Activated naive CD4-positive, alpha-beta T cell treated with anti-CD3 and anti-CD28 coated beads, Interleukin-2, amount 10 ng/mL, durations not matched to agents 7 days and 5 days (primary cell): ENCODE data around the gene S100A3.
"Not testable (repeated sequence)": the region's sequence is repeated elsewhere in the genome, so short reads cannot be mapped to it uniquely, and the experiment has no call there.

Experiments used
- CTCF ChIA-PET: fragments of 350-600 bp; sonication (Branson Sonifier 250); formaldehyde crosslinking; loops from one replicate; lab custom pipeline; 2021; ENCODE audit warnings: antibody characterized with exemption; lab: Charles Lee
- DNase-seq: peaks from one replicate; pipeline ENCODE4 v3.0.0-alpha.2; 2020
- H3K27ac Mint-ChIP-seq: one replicate; pipeline ENCODE4 v1.8.0; 2021; ENCODE audit warnings: mild to moderate bottlenecking, moderate library complexity, mixed read lengths
- H3K27me3 Mint-ChIP-seq: one replicate; pipeline ENCODE4 v1.8.0; 2021; ENCODE audit warnings: mild to moderate bottlenecking, mixed read lengths
- H3K36me3 Mint-ChIP-seq: one replicate; pipeline ENCODE4 v1.8.0; 2021; ENCODE audit warnings: mixed read lengths
- H3K4me1 Mint-ChIP-seq: one replicate; pipeline ENCODE4 v1.8.0; 2021; ENCODE audit warnings: mixed read lengths
- H3K4me3 Mint-ChIP-seq: one replicate; pipeline ENCODE4 v1.8.0; 2021; ENCODE audit warnings: mild to moderate bottlenecking, moderate library complexity, mixed read lengths
- H3K9me3 Mint-ChIP-seq: one replicate; pipeline ENCODE4 v1.8.0; 2021; ENCODE audit warnings: mixed read lengths

S100A3 gene

DNA sequence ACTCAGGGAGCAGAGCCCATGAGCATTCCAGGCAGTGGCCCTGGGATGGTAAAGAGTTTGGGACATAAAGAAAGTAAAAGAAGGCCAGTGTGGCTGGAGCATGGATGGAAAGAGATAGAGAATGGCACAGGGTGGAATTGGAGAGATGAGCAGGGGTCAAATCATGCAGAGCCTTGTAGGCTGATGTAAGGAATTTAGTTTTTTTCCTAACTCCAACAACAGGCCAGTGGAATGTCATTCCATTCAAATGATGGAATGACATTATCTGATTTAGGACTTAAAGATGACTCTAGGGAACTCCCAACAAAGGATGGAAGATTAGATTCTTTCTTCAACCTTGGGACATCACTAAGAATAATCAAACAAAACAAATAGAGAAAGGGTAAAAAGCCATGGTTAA, 29.4 kb upstream of the S100A3 start:
- Mint-ChIP-seq H3K27me3 (peaks cover 40% of the 10 kb centered on the region), H3K9me3 (no peaks in the 10 kb centered on the region), H3K4me1 (peaks cover 8% of the 10 kb centered on the region), H3K27ac (no peak overlapping the region), H3K36me3 (no peaks in the 10 kb centered on the region), H3K4me3 (no peak overlapping the region)
- no peak for DNase-seq
- CTCF ChIA-PET, result interaction anchor here (1.1 to 3.1 kb wide), 3 partner anchors 39 to 68 kb away, joined by 3 to 12 read pairs (median 8); no protein-coding TSS in a partner anchor

DNA sequence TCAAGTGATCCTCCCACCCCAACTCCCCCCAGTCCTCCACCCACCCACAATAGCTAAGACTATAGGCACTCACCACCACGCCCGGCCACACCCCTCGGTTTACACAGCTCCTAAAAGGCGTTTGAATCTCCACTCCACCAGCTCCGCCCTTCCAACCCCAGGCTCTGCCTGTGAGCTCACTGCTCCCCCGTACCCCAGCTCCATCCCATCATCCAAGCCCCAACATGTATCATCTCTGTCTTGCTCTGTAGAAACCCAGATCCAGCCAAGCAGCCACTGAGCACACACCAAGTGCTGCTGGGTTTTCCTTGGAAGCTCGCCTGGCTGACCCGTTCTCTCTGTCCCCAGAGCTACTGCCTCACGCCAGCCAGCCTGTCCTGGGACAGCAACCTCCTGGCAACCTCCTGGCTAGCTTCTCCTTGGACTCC, 28.6 kb upstream of the S100A3 start:
- peaks cover 14% of the 10 kb centered on the region for H3K4me1 Mint-ChIP-seq
- no peak for DNase-seq
- H3K9me3 Mint-ChIP-seq, result no peaks in the 10 kb centered on the region
- no peaks in the 10 kb centered on the region for H3K36me3 Mint-ChIP-seq
- H3K4me3 Mint-ChIP-seq, result no peak overlapping the region
- H3K27me3 Mint-ChIP-seq, result peaks cover 40% of the 10 kb centered on the region
- H3K27ac Mint-ChIP-seq, result no peak overlapping the region
- CTCF ChIA-PET, result interaction anchor here (0.7 to 3.1 kb wide), 5 partner anchors 10 to 67 kb away, joined by 3 to 12 read pairs (median 3); no protein-coding TSS in a partner anchor

DNA sequence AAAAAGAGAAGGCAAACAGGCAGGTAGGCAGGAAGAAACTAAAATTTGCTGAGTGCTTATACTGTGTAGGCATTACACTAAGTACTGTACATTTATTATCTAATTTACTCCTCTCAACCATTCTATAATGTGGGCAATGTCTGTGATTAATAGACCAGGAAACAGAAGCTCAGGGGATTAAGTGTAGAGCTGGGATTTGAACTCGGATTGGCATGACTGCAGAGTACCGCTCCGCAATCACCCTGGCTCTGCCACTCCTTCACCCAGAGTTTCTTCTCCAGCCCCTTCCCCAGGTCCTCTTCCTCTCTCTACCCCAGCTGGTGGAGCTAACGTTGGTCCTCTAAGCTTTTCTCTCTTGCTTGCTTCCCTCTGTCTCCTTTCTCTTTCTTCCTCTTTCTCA, 28.1 kb upstream of the S100A3 start:
- Mint-ChIP-seq H3K9me3 (no peaks in the 10 kb centered on the region), H3K36me3 (no peaks in the 10 kb centered on the region), H3K4me3 (no peak overlapping the region), H3K4me1 (peaks cover 19% of the 10 kb centered on the region), H3K27me3 (peaks cover 40% of the 10 kb centered on the region), H3K27ac (no peak overlapping the region)
- CTCF ChIA-PET, result interaction anchor here (0.7 to 3.1 kb wide), 5 partner anchors 9 to 66 kb away, joined by 3 to 12 read pairs (median 3); no protein-coding TSS in a partner anchor
- DNase-seq, result no peak

DNA sequence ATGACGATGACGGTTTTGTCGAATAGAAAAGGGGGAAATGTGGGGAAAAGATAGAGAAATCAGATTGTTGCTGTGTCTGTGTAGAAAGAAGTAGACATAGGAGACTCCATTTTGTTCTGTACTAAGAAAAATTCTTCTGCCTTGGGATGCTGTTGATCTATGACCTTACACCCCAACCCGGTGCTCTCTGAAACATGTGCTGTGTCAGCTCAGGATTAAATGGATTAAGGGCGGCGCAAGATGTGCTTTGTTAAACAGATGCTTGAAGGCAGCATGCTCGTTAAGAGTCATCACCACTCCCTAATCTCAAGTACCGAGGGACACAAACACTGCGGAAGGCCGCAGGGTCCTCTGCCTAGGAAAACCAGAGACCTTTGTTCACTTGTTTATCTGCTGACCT, 26.4 kb upstream of the S100A3 start:
- CTCF ChIA-PET, result interaction anchor here (1.2 to 3.1 kb wide), 2 partner anchors 43 to 65 kb away, joined by 4 to 12 read pairs; no protein-coding TSS in a partner anchor
- H3K36me3 Mint-ChIP-seq, H3K9me3 Mint-ChIP-seq, H3K27ac Mint-ChIP-seq, H3K4me3 Mint-ChIP-seq, DNase-seq: not testable (repeated sequence)
- Mint-ChIP-seq H3K4me1 (peaks cover 22% of the 10 kb centered on the region), H3K27me3 (peaks cover 47% of the 10 kb centered on the region)

DNA sequence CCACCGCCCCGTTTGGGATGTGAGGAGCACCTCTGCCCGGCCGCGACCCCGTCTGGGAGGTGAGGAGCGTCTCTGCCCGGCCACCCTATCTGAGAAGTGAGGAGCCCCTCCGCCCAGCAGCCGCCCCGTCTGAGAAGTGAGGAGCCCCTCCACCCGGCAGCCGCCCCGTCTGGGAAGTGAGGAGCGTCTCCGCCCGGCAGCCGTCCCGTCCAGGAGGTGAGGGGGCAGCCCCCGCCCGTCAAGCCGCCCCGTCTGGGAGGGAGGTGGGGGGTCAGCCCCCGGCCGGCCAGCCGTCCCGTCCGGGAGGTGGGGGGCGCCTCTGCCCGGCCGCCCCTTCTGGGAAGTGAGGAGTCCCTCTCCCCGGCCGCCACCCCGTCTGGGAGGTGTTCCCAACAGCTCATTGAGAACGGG, 26.0 kb upstream of the S100A3 start:
- H3K4me3 Mint-ChIP-seq, H3K27ac Mint-ChIP-seq, CTCF ChIA-PET, DNase-seq, H3K36me3 Mint-ChIP-seq, H3K9me3 Mint-ChIP-seq: not testable (repeated sequence)
- peaks cover 22% of the 10 kb centered on the region for H3K4me1 Mint-ChIP-seq
- peaks cover 47% of the 10 kb centered on the region for H3K27me3 Mint-ChIP-seq

DNA sequence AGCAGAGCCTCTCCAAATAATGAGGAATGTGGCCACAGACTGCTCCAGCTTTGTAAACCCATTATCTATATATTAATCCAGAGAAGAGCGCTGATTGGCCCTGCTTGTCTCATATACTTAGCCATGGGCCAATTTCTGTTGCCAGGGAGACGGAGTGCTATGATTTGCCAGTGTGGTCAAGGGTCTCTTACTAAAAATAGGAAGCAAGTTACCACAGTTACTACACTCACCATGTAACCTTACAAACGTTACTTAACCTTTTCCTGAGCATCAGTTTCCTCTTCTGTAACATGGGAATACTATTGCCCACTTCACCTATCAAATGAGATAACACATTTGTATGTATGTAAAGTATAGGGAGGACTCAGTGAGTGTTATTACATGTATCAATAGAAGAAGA, 24.3 kb upstream of the S100A3 start:
- Mint-ChIP-seq H3K27me3 (peaks cover 39% of the 10 kb centered on the region), H3K36me3 (no peaks in the 10 kb centered on the region), H3K9me3 (no peaks in the 10 kb centered on the region), H3K4me3 (no peak overlapping the region), H3K4me1 (peaks cover 32% of the 10 kb centered on the region), H3K27ac (no peak overlapping the region)
- CTCF ChIA-PET, result interaction anchor here (0.9 to 6.3 kb wide), 20 partner anchors 8 to 175 kb away, joined by 3 to 204 read pairs (median 6); partner anchors contain the start of genes CHTOP, NPR1, S100A1 and S100A13
- DNase-seq, result no peak

DNA sequence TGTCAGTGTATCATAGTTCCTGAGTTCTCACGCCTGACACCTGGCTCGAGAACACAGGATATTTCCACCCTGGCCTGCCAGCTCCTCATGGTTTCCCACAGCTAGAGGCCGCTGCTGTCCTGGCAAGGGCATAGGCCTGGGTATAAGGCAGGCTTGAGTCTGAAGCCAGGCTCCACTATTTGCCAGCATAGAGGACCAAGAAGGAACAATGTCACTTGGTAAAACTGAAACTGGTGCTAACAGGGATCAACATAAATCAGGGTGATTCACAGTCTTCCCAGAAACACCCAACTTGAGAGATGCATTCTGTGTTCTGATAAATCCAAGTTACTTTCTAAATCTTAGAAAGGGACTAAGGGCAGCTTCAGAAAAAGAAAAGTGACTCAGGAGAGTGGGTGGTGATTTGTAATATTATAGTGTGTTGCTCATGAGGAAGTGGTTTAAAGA, 23.5 kb upstream of the S100A3 start:
- H3K4me3 Mint-ChIP-seq, result no peak overlapping the region
- CTCF ChIA-PET, result interaction anchor here (0.6 to 6.3 kb wide), 30 partner anchors 9 to 177 kb away, joined by 3 to 204 read pairs (median 4); partner anchors contain the start of genes CHTOP, NPR1, S100A1 and S100A13
- peak; percentile 77 for DNase-seq
- H3K9me3 Mint-ChIP-seq, result no peaks in the 10 kb centered on the region
- no peak overlapping the region for H3K27ac Mint-ChIP-seq
- no peaks in the 10 kb centered on the region for H3K36me3 Mint-ChIP-seq
- H3K4me1 Mint-ChIP-seq, result peaks cover 36% of the 10 kb centered on the region
- peaks cover 32% of the 10 kb centered on the region for H3K27me3 Mint-ChIP-seq

DNA sequence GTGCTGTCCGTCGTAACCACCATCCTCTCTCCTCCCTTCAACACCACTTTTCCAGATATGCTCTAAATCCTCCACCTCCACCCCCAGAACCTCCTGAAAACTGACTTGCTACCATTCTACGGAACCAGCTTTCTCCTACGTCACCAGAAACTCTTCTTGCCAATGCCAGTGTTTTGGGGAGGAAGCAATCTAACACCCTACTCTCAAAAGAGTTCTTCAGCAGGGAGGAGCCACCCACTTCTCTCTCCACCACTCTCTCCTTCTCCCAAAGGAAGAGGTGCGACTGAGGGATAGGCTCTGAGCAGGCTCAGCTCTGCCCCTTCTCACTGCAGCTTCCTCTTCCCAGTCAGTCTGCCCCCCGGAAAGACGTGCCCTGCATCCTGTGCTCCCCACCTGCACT, 22.6 kb upstream of the S100A3 start:
- H3K4me3 Mint-ChIP-seq, result no peak overlapping the region
- no peak overlapping the region for H3K27ac Mint-ChIP-seq

DNA sequence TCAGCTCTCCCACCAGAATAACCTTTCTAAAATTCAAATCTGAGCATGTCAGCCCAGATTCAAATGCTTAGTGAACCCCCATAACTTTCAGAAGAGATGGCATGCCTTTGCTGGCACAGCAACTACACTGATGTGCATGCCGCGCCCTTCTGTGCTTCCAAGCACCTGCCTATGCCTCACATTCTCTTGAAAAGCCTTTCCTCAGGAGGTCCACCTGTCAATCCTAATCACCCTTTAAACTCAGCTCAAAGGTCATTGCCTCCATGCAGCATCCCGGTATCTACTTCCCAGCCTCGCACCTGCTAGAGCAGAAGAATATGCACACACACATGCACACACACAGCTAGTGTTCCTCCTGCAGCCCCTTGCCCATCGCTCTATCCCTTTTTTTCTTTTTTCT, 21.8 kb upstream of the S100A3 start:
- no peak overlapping the region for H3K27ac Mint-ChIP-seq
- H3K4me1 Mint-ChIP-seq, result peaks cover 46% of the 10 kb centered on the region
- no peaks in the 10 kb centered on the region for H3K36me3 Mint-ChIP-seq
- H3K4me3 Mint-ChIP-seq, result no peak overlapping the region
- CTCF ChIA-PET, result interaction anchor here (1.6 to 6.3 kb wide), 7 partner anchors 20 to 73 kb away, joined by 4 to 204 read pairs (median 7); partner anchors contain the start of gene S100A6
- H3K27me3 Mint-ChIP-seq, result peaks cover 15% of the 10 kb centered on the region
- no peak for DNase-seq
- no peaks in the 10 kb centered on the region for H3K9me3 Mint-ChIP-seq

More for the DNA sequence above, 22.6 kb upstream of the S100A3 start:
- peaks cover 23% of the 10 kb centered on the region for H3K27me3 Mint-ChIP-seq
- CTCF ChIA-PET, result interaction anchor here (0.7 to 6.3 kb wide), 23 partner anchors 10 to 178 kb away, joined by 3 to 204 read pairs (median 5); partner anchors contain the start of genes CHTOP, S100A1, S100A13 and S100A4
- no peak for DNase-seq
- no peaks in the 10 kb centered on the region for H3K9me3 Mint-ChIP-seq
- peaks cover 39% of the 10 kb centered on the region for H3K4me1 Mint-ChIP-seq
- H3K36me3 Mint-ChIP-seq, result no peaks in the 10 kb centered on the region

DNA sequence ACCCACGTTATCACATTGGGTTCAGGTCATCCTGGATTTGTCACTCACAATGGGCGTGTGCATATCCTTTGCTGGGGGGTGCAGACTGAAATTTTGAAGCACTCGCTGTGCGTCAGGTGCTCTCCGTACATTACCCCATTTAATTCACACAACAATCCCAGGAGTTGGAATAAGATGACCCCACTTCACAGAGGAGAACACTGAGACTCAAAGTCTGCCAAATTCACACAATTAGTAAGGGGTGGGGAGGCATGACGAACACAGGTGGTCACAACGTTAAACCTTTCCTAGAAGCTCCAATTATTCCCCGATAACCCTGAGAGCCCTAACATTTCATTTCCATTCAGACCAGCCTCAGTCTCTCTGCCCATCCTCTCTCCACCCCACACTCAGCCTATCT, 20.4 kb upstream of the S100A3 start:
- Mint-ChIP-seq H3K27me3 (peaks cover 15% of the 10 kb centered on the region), H3K27ac (no peak overlapping the region), H3K4me3 (no peak overlapping the region), H3K9me3 (no peaks in the 10 kb centered on the region), H3K4me1 (peaks cover 52% of the 10 kb centered on the region), H3K36me3 (no peaks in the 10 kb centered on the region)
- no peak for DNase-seq
- CTCF ChIA-PET, result interaction anchor here (0.8 to 6.3 kb wide), 8 partner anchors 19 to 217 kb away, joined by 3 to 204 read pairs (median 4); partner anchors contain the start of genes NPR1, S100A5 and S100A6

DNA sequence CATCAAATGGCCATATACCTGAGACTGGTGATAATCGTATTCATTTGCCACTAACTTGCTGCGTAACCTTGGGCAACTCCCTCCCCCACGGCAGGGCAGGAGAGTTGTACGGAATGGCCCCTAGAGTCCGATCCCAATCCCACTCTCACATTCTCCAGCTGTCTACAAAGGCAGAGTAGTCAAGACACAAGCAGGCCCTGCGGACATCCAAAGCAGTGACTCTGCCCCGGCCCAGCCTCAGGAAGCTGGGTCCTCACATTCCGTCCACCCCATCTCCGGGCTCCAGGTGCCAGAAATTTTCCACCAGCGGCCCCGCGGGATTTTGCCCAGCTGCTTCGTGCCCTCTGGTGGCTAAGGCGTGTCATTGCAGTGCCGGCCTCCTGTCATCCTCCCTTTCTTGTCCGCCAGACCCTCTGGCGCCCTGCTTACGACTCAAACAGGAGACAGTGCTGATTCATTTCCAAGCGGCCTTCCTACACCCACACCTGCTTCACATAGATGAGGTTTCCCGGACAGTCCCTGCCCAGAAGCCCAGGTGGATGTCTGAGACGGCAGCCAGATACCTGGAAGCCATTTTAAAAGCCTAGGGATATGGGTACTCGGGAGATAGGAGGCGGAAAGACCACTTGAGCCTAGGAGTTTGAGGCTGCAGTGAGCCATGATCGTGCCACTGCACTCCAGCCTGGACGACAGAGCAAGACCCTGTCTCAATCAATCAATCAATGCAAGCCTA, 19.5 kb upstream of the S100A3 start:
- peak; percentile 88 for DNase-seq
- peaks cover 15% of the 10 kb centered on the region for H3K27me3 Mint-ChIP-seq
- CTCF ChIA-PET, result interaction anchor here (0.7 to 6.3 kb wide), 14 partner anchors 9 to 216 kb away, joined by 3 to 204 read pairs (median 6); partner anchors contain the start of genes S100A4, S100A5 and S100A6
- peak overlapping the region; percentile 45 for H3K4me3 Mint-ChIP-seq
- H3K36me3 Mint-ChIP-seq, result no peaks in the 10 kb centered on the region
- no peaks in the 10 kb centered on the region for H3K9me3 Mint-ChIP-seq
- peak overlapping the region; percentile 59 for H3K27ac Mint-ChIP-seq
- peaks cover 52% of the 10 kb centered on the region for H3K4me1 Mint-ChIP-seq

DNA sequence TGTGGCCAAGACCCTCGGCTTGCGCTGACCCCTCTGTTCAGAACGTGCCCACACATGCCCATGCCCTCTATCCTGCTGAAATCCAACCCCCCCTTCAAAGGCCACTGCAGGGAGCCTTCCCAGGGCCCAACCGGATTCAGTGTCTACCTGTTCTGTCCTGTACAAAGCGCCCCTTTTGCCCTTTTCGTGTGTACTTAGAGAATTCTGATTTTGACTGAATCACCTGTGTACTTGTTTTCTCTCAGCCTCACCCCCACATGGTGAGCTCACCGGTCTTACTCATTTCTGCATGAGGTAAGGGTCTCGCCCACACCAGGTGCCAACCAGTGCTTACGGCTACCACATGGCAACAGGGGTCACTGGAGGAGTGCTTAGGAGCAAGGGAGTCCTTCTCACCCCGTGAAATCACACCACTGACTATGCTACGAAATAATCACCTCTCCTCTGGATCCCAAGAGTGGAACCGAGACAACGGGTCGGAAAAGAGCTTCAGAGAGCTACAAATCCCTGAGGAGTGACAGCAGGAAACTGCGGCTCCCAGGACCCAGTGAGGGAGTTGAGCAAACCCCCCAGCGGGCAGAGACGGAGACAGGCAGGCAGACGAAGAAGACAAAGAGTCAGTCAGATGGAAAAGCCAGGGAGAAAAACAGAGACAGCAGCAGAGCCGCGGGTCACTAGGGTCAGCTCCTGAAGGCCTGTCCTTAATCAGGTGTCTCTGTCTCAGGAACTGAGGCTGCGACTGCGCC, 18.7 kb upstream of the S100A3 start:
- H3K27ac Mint-ChIP-seq, result no peak overlapping the region
- H3K27me3 Mint-ChIP-seq, result peaks cover 15% of the 10 kb centered on the region
- no peaks in the 10 kb centered on the region for H3K36me3 Mint-ChIP-seq
- no peak for DNase-seq
- CTCF ChIA-PET, result interaction anchor here (0.7 to 6.3 kb wide), 13 partner anchors 9 to 104 kb away, joined by 3 to 204 read pairs (median 6); partner anchors contain the start of genes S100A4, S100A5 and S100A6
- peaks cover 48% of the 10 kb centered on the region for H3K4me1 Mint-ChIP-seq
- no peaks in the 10 kb centered on the region for H3K9me3 Mint-ChIP-seq
- no peak overlapping the region for H3K4me3 Mint-ChIP-seq

DNA sequence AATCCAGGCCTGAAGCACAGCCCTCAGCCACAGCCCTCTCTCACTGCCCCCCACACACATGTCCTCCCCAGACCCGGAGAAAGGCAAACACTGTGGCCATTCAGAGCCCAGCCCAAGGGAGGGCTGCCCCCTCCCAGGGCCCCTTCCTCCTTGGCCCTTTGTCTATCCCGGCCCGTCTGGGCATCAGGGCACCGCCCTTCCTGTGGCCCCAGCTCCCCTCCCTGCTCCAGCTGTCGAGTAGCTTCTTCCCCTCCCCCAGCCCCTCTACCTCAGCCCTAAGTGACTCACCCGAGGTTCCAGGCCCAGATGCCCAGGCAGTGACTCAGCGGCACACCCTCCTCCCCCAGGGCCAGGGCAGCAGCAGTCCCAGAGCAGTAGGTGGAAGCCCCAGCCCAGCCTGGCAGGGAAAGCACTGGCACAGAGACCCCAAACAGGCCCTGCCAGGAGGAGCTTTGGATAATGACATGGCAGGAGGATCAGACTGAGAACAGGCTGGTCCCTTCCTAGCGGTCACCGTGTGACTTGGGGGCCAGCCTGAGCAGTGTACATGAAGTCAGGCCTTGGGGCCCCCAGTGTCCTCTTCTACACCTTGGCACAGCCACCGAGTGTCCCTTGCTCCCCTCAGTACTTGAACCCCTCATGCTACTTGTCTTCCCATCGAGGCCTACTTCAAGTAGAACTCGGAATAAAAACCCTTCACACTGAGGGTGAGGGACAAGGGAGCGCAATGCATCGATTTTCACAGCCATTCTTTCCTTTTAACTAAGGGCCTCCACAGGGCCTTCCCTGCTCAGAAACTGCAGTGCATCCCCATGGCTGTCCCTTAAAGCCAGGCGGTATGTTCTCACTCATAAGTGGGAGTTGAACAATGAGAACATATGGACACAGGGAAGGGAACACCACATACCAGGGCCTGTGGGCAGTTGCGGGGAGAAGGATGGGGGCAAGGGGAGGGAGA, 17.6 kb upstream of the S100A3 start:
- peak; percentile 87 for DNase-seq
- no peaks in the 10 kb centered on the region for H3K36me3 Mint-ChIP-seq
- CTCF ChIA-PET, result interaction anchor here (0.6 to 2.4 kb wide), 9 partner anchors 12 to 68 kb away, joined by 3 to 47 read pairs (median 6); partner anchors contain the start of genes CHTOP and S100A6
- H3K27me3 Mint-ChIP-seq, result peaks cover 15% of the 10 kb centered on the region
- no peaks in the 10 kb centered on the region for H3K9me3 Mint-ChIP-seq
- peak overlapping the region; percentile 96 for H3K27ac Mint-ChIP-seq
- H3K4me1 Mint-ChIP-seq, result peaks cover 41% of the 10 kb centered on the region
- peak overlapping the region; percentile 42 for H3K4me3 Mint-ChIP-seq
